ENCODE measurements around the gene ZCCHC7. TPM values are rescaled to one million over a fixed set of nuclear protein-coding genes. Genes with fewer than 3 reads are reported as not detected.

ZCCHC7 gene
- total and polyA plus RNA-seq, 2 of the 8 experiments (the other 6 are each of a cell fraction or from before 2014, with no cell fraction given): 12.2 to 27.5 TPM

GRCh38 chr9:37198039-37198729 lies 77.8 kb downstream of the ZCCHC7 start:
- Histone ChIP-seq H3K36me3 (ENCODE audit: control insufficient read depth in 2 of 4, insufficient read depth in 4 of 4, low read length in 3 of 4) (no peaks in the 10 kb centered on the region), H3K4me2 (ENCODE audit: insufficient read depth in 1 of 2, low read depth in 2 of 2, low read length in 2 of 2) (no peak overlapping the region), H4K20me1 (replicated peaks in 1 of 2; ENCODE audit: control insufficient read depth in 1 of 2, insufficient read depth in 2 of 2, low read length in 2 of 2) (no peaks in the 10 kb centered on the region), H3K4me3 (ENCODE audit: extremely low read depth in 1 of 4, insufficient read depth in 2 of 4, low read depth in 3 of 4, low read length in 4 of 4) (no peak overlapping the region), H2AFZ (ENCODE audit: low read length) (no peak overlapping the region), H2BK15ac (ENCODE audit: low read length) (no peak overlapping the region), H3K9me3 (ENCODE audit: insufficient read depth in 2 of 2, low read depth in 1 of 2, low read length in 1 of 2) (no peaks in the 10 kb centered on the region), H3K18ac (ENCODE audit: extremely low read depth, low read length) (no peak overlapping the region), H3K79me1 (ENCODE audit: low read depth, low read length) (no peaks in the 10 kb centered on the region), H3K14ac (ENCODE audit: insufficient read length) (no peak overlapping the region), H2BK5ac (ENCODE audit: low read depth, low read length) (no peak overlapping the region), H4K8ac (ENCODE audit: extremely low read depth, insufficient read depth, low read length) (no peak overlapping the region), H4K91ac (replicated peaks; ENCODE audit: insufficient read length, low read length) (no peak overlapping the region), H3K4me1 (replicated peaks in 1 of 4; ENCODE audit: control insufficient read depth in 3 of 4, insufficient read depth in 4 of 4, low read length in 3 of 4) (peaks cover 2 to 25% (median 9%) of the 10 kb centered on the region in 4 experiments; a peak in 6 of 7 replicates), H3K4ac (replicated peaks; ENCODE audit: insufficient read length, low read depth, low read length) (no peak overlapping the region), H2AK5ac (ENCODE audit: low read depth, low read length) (no peak overlapping the region), H2BK20ac (ENCODE audit: low read length) (no peak overlapping the region), H4K5ac (ENCODE audit: insufficient read length, low read depth, low read length) (no peak overlapping the region), H2BK120ac (replicated peaks; ENCODE audit: low read depth, low read length) (no peak overlapping the region), H3K27me3 (replicated peaks in 1 of 4; ENCODE audit: control insufficient read depth in 3 of 4, extremely low read depth in 1 of 4, insufficient read depth in 3 of 4, low read length in 3 of 4) (no peaks in the 10 kb centered on the region), H3K23ac (ENCODE audit: insufficient read length) (no peak overlapping the region), H3K56ac (replicated peaks; ENCODE audit: insufficient read length, low read depth, low read length) (no peak overlapping the region), H3K23me2 (ENCODE audit: low read depth, low read length) (no peaks in the 10 kb centered on the region), H2BK12ac (ENCODE audit: low read depth, low read length) (no peak overlapping the region), H3K9ac (replicated peaks in 1 of 4; ENCODE audit: extremely low read depth in 1 of 4, low read depth in 3 of 4, low read length in 3 of 4) (no peak overlapping the region), H3K27ac (ENCODE audit: low read depth, low read length) (no peak overlapping the region), H3K79me2 (ENCODE audit: control insufficient read depth in 1 of 2, insufficient read depth in 2 of 2, low read length in 2 of 2) (0 out of 4 replicates have a peak, but pooled peaks cover 0 to 9% of the 10 kb centered on the region in 2 experiments)
- POLR2A ChIA-PET (ENCODE audit: partially characterized antibody): interaction anchor here (0.6 to 1.2 kb wide), 2 partner anchors 8 to 39 kb away, joined by 3 read pairs; no protein-coding TSS in a partner anchor
- CTCF ChIA-PET (ENCODE audit: partially characterized antibody): no interaction called here
- WGBS, 2 experiments (ENCODE audit: extremely low coverage in 1 of 2, insufficient coverage in 1 of 2, insufficient read length in 1 of 2, insufficient replicate concordance in 2 of 2, low coverage in 1 of 2, low lambda C conversion rate in 2 of 2, missing lambda C conversion rate in 1 of 2): 95% methylated on average over 2 of the region's 2 CpGs; no CpG with 5 or more reads in 1 of the 2 experiments
- DNase-seq (ENCODE audit: low read depth in 1 of 2, low spot score in 2 of 2): no peak
- no peak for FAIRE-seq
- TF ChIP-seq SIRT6 (IDR thresholded peaks at IDR 0.05; ENCODE audit: low read length) (no peak), RXRA (IDR thresholded peaks at IDR 0.05; ENCODE audit: insufficient read depth, low read depth, low read length) (no peak), KDM4A (IDR thresholded peaks at IDR 0.05; ENCODE audit: low read depth, low read length, severe bottlenecking) (no peak), ZNF274 (IDR thresholded peaks at IDR 0.05; ENCODE audit: borderline replicate concordance, extremely low read depth, low read length) (no peak)
